HEK293T (cell line): ENCODE measurements around the gene SPOCD1.

ENCODE experiments used
- ARNT ChIP-seq: fragments of 450-650 bp; IDR thresholded peaks from 2 replicates; pipeline ENCODE4 v1.6.1; 2017; ENCODE audit warnings: mild to moderate bottlenecking
- BHLHE40 ChIP-seq: fragments of 450-650 bp; IDR thresholded peaks from 2 replicates; pipeline ENCODE4 v1.6.1; 2016; ENCODE audit warnings: mild to moderate bottlenecking, moderate library complexity, borderline replicate concordance
- ELF4 ChIP-seq: fragments of 450-650 bp; IDR thresholded peaks from 2 replicates; pipeline ENCODE4 v1.6.1; 2017; ENCODE audit warnings: antibody characterized with exemption
- FOXA1 ChIP-seq: fragments of 450-650 bp; IDR thresholded peaks from 2 replicates; pipeline ENCODE4 v1.6.1; 2016; ENCODE audit warnings: mild to moderate bottlenecking
- FOXK2 ChIP-seq: fragments of 450-650 bp; IDR thresholded peaks from 2 replicates; pipeline ENCODE4 v1.6.1; 2016; ENCODE audit warnings: mild to moderate bottlenecking
- FOXM1 ChIP-seq: fragments of 450-650 bp; IDR thresholded peaks from 2 replicates; pipeline ENCODE4 v1.6.1; 2017; ENCODE audit warnings: mild to moderate bottlenecking, borderline replicate concordance
- HDGF ChIP-seq: fragments of 450-650 bp; IDR thresholded peaks from 2 replicates; pipeline ENCODE4 v1.6.1; 2017; ENCODE audit warnings: antibody characterized with exemption, borderline replicate concordance
- NFRKB ChIP-seq: fragments of 450-650 bp; IDR thresholded peaks from 2 replicates; pipeline ENCODE4 v1.6.1; 2016; ENCODE audit warnings: mild to moderate bottlenecking, moderate library complexity
- SP1 ChIP-seq: fragments of 450-650 bp; IDR thresholded peaks from 2 replicates; pipeline ENCODE4 v1.6.1; 2017
- SUZ12 ChIP-seq: fragments of 450-650 bp; IDR thresholded peaks from 2 replicates; pipeline ENCODE4 v1.6.1; 2016; ENCODE audit warnings: mild to moderate bottlenecking
- TARDBP ChIP-seq: fragments of 450-650 bp; IDR thresholded peaks from 2 replicates; pipeline ENCODE4 v1.6.1; 2016
- ZNF384 ChIP-seq: fragments of 450-650 bp; IDR thresholded peaks from 2 replicates; pipeline ENCODE4 v1.6.1; 2016
- TF ChIP-seq, protein P1 (sequence below): fragments of 450-650 bp; IDR thresholded peaks from 2 replicates; pipeline ENCODE4 v1.6.1; 2016

DNA sequence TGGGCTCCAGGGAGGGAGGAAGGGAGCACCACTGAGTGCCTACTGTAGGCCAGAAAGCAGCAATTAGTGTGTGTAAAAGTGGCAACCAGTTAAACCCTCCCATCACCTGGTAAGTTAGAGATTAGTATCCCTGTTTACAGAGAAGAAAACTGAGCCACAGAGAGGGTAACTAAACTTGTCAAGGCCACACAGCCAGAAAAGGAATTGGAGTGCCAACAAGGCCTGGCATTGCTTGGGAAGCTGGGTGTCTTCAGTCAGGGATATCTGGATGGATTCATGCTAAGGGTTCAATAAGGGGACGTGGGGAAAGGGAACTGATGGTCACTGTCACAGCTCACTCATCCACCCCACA is 28.1 kb downstream of the SPOCD1 start:
- no peak for TF ChIP-seq FOXM1
- TF ChIP-seq FOXA1, result no peak
- TF ChIP-seq, protein P1, sequence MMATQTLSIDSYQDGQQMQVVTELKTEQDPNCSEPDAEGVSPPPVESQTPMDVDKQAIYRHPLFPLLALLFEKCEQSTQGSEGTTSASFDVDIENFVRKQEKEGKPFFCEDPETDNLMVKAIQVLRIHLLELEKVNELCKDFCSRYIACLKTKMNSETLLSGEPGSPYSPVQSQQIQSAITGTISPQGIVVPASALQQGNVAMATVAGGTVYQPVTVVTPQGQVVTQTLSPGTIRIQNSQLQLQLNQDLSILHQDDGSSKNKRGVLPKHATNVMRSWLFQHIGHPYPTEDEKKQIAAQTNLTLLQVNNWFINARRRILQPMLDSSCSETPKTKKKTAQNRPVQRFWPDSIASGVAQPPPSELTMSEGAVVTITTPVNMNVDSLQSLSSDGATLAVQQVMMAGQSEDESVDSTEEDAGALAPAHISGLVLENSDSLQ, result no peak
- TF ChIP-seq SP1, result no peak
- no peak for TF ChIP-seq BHLHE40
- TF ChIP-seq ARNT, result no peak
- TF ChIP-seq FOXK2, result no peak
- no peak for TF ChIP-seq SUZ12
- no peak for TF ChIP-seq NFRKB
- no peak for TF ChIP-seq ELF4
- TF ChIP-seq TARDBP, result no peak
- TF ChIP-seq HDGF, result no peak
- TF ChIP-seq ZNF384, result no peak
